GM19025 (cell line): ENCODE data around the gene SMTNL2.

Experiments used
- ATAC-seq: cut with Tn5 transposase; IDR thresholded peaks from one replicate; pipeline ENCODE4 v1.9.1; 2021; ENCODE audit warnings: mild to moderate bottlenecking, low read depth, moderate library complexity; ENCODE audit not compliant: unreplicated experiment

The SMTNL2 gene

GRCh38 chr17:4544951-4545216 lies 39.4 kb upstream of the SMTNL2 start:
- no peak for ATAC-seq

GRCh38 chr17:4545217-4545951 lies 38.9 kb upstream of the SMTNL2 start:
- no peak for ATAC-seq

DNA sequence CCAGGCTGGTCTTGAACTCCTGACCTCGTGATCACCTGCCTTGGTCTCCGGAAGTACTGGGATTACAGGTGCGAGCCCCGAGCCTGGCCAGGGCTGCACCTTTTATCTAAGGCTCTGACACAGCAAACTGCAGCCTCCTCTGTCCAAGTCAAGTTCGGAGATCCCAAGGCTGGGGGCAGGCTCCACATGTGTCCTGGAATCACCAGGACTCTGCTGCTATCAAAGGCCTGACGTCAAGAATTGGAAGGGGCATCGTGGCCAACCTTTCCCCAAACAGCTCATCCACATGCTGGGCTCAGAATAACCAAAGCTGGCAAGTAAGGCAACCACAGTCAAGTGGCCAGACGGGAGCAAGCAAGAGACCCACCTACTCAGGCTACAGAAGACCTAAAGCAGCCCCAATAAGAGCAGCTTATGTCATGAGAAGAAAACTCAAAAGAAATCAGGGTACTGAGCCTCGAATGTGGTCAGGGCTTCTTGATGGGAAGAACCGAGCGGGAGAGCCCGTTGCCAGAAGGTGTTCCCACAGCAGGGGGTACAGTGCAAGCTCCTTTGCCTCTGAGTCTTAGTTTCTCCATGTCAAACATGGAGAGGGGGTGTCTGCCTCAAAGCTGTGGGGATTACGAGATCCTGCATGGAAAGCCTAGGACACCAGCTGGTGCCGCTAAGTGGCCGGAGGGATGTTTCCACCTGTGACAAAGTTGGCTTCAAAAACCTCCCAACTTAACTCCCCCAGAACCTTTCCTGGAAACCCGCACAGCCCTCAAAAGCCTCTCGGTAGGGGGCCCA lies 37.0 kb upstream of the SMTNL2 start:
- ATAC-seq = no peak

GRCh38 chr17:4548061-4548461 lies 36.3 kb upstream of the SMTNL2 start:
- no peak for ATAC-seq

- ATAC-seq = no peak
Observed at GRCh38 chr17:4548721-4549531, 35.4 kb upstream of the SMTNL2 start.

DNA sequence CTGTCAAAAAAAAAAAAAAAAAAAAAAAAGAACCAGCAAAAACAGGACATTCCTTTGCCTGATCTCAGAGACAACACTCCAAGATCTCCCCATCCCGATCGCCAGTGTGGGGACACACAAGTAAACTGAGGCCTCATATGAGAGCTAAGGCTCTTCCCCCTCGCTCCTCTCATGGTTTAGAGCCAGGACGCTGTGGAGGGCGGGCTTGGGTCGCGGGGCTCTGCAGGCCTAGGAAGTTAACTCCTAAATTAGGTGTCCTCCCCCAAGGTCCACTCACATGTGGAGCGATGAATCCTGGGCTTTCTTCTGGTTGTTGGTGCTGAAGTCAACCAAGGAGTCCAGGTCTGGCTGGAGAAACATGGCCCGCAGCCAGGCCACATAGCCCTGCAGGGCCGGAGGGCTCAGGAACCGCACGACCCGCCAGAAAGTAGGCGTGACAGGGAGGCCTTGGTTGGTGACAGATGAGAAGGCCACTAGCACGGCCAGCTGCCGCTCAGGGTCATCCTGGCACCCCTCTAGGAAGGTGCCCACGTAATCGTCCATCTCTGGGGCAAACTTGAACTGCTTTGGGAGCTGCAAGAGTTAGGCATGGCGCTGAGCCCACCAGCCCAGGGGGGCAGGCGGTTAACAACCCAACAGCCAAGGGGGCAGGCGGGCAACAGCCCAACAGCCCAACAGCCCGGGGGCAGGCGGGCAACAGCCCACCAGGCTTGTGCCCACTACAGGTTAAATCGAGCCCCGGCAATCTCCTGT lies 34.4 kb upstream of the SMTNL2 start:
- no peak for ATAC-seq

- no peak for ATAC-seq
Observed at GRCh38 chr17:4550534-4551039, 33.7 kb upstream of the SMTNL2 start.

DNA sequence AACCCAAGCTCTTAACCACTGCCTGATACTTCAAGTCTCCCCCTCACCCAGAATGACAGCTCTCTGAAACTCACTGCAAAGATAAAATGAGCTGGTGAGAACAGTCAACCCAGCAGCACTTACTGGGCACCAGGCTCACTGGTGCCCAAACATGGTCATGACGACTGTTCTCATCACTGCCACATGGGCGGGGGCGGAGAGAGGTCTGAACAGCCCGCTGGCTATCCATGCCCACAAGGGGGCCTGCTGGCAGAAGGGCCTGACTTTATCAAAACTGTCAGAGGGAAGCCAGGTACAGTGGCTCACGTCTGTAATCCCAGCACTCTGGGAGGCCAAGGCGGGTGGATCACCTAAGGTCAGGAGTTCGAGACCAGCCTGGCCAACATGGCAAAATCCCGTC lies 33.2 kb upstream of the SMTNL2 start:
- no peak for ATAC-seq

GRCh38 chr17:4551796-4552525 lies 32.4 kb upstream of the SMTNL2 start:
- no peak for ATAC-seq

DNA sequence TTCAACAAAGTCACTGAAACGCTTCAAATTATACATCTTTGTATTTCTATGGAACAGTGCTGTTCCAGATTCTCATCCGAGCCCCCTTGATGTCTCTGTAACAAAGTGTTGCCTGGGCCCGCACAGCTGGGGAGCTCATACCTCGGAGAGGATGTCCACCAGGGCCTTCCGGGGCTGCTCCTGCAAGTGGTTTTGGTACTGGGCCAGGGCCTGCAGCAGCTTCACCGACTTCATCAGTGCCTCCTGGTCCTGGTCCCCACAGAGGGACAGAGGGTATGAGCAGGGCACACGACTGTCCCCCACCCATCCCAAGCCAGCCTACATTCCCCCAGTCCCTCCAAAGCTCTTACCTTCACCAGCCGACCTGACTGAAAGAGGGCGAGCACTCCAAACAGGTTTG lies 30.7 kb upstream of the SMTNL2 start:
- ATAC-seq = no peak

- ATAC-seq = no peak
Observed at GRCh38 chr17:4554441-4554996, 29.8 kb upstream of the SMTNL2 start.

DNA sequence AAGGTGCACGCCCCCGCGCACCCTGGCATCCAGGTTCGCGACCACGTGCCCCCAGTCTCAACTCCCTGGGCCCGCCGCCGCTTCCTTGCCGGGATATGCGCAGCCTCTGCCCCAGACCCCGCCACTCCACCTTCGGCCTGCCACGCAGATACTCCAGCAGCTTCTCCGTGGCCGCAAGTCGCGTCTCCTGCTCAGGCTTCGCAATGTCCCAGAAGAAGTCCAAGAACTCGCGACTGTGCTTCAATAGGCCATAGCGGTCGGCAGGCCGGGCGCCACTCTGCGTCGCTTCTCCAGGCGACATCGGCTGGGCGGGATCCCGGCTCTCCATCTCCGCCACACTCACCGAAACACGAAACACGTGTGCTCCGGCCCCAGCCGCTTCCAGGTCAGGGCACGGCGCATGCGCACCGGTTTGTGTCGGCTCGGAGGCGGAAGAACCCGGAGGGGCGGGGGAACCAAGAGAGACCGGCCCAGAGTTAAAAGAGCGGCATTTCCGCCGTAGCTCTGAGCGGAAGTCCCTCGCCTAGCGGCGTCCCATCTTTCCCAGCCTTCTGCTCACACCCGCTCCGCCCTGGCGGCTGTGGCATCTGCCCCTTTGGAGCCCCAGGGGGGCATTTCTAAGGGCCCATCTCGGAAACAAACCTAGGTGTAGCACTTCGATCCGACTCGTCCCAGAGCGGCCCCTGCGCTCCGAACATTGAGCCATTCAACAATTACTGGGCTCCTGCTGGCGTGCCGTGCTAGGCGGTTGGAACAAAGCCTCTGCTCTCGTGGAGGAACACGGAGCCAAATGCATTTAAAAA lies 29.1 kb upstream of the SMTNL2 start, which contains the start of gene MYBBP1A:
TSS of gene MYBBP1A (minus strand) at position 388 of the 803 bp plus-strand sequence. CDS start at position 328, 60 bp downstream.
- peak; percentile 89 for ATAC-seq

- no peak for ATAC-seq
Observed at GRCh38 chr17:4555873-4556759, 28.2 kb upstream of the SMTNL2 start.

DNA sequence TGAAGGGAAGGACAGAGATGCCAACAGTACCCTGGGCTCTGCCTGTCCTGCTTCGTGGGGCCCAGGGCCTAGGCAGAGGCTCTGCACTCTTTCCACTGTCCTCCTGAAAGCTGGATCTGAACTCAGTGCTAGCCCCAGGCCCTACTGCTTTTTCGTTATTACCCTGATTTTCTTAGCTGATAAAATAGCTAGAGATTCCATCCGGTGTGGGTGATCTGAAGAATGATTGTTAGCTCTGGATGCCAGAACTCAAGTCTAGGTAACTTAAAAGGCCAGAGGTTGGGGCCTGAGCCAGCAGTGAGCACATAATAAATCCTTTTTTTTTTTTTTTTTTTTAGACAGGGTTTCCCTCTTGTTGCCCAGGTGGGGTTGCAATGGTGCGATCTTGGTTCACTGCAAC lies 27.3 kb upstream of the SMTNL2 start:
- ATAC-seq = no peak

DNA sequence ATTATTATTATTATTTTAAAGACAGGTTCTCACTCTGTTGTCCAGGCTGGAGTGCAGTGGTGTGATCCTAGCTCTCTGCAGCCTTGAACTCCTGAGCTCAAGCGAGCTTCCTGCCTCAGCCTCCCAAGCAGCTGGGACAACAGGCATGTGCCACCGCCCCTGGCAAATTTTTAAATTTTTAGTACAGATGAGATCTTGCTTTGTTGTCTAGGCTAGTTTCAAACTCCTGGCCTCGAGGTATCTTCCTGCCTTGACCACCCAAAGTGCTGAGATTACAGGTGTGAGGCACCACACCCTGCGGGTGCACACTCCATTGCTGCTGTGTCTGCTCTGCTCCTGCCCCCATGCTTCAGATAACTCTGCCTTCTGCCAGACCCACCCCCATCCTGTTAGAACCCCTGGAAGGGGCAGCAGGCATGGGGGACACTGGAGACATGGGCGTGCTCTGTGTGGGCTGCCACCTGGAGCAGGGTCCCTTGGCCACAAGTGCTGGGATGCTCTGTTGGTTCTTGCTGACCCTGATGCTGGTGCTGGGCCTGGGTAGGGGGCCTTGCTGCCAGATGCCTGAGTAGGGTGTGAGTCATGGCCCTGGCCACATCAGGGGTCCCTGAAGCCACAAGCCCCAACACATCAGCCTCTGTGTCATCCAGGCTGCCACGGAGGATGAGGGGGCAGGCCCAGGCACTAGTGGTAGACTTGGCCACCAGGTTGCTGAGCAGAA lies 26.5 kb upstream of the SMTNL2 start:
- ATAC-seq = no peak

DNA sequence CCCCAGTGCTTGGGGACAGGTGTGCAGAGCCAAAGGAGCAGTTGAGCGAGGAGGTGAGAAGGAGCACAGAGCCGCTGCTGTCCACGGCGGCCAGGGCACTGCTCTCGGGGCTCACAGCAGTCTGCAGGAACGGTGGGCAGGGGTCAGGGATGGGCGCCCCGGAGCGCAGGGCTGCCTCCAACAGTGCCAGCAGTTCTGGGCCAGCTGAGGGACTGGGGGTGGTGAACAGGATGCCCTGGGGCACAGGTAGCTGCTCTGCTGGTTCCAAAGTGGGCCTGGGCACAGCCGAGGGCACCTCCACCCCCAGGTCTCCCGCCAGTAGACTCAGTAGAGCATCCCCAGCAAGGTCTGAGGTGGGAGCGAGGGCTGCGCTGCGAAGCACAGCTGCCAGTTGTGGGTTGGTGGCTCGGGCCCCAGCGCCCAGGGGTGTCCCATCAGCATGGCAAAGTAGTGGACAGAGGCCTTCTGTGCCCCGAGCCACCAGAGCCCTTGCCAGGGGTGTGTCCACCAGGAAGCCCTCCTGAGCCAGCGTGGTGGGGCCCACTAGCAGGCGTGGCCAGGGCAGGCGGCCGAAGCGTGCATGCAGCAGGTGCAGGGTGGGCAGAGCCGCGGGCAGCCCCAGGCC lies 25.9 kb upstream of the SMTNL2 start:
- no peak for ATAC-seq
